HG03558 (cell line): Measurements from ENCODE around the gene TINCR.

Experiments used
- ATAC-seq: cut with Tn5 transposase; IDR thresholded peaks from one replicate; pipeline ENCODE4 v1.9.1; 2021; ENCODE audit warnings: moderate number of reproducible peaks; ENCODE audit not compliant: unreplicated experiment; ENCODE audit errors: extremely low read depth

The TINCR gene

DNA sequence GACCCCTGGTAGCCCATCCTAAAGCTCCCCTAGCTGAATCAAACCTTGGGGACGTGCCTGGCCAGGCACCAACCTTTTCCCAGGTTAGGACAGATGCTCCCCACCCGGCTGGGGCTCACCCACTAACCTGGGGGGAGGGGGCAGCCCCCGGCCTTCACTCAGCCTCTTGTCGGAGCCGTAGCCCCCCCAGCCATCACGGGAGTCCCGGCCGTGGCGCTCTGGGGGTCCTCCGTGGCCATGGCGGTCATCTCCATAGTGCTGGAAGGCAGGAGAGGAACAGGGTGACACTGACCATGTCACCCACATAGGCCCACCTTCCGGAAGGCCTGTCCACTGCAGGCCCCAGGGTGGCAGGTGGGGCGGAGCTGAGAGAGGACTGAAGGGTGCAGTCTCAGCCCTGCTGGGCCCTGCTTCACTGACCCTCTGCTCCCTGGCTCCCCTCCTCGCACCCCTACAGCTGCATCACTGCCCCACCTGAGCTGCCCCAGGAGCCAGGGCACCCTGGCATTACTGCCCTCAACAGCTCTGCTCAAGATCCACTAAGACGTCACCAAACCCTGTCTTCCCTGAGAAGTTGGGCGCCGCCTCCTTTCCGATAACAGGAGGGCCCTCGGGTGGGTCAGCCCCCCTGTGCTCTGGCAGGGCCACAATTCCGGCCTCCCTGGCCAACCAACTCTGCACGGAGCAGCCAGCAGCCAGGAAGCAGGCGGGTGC lies 22.6 kb upstream of the TINCR start:
- ATAC-seq: no peak

DNA sequence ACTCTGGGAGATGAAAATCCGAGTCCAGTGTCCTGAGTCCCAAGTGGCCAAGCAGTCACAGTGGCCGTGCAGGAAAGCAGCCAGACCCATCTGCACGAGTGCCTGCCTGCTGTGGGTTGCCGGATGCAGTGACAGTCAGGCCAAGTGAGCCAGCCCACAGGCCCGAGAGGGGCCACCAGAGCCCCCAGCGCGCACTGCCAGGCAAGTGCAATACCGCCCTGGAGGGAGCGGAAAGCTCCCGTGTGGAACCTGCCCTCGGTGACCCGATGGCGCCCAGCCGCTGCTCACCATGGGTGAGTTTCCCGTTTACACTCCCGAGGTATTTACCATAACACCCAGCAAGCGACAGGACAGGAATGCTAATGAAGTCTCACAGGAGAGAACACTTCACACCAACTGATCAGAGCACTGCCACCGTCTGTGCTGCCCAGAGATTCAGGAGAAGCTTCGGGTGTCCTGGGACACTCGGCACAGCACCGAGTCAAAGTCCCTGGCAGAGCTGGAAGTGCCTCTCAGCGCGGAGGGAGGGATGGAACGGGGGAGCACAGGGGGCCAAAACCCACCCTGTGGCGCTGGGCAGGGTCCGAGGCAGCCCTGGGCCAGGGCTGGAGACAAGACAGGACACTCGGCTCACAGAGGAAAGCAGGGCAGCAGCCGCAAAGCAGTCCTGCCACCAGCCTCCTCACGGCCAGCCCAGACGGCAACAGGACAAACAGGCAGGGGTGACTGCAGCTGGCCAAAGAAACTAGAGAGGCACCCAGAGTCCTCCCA lies 21.3 kb upstream of the TINCR start:
- ATAC-seq: no peak

DNA sequence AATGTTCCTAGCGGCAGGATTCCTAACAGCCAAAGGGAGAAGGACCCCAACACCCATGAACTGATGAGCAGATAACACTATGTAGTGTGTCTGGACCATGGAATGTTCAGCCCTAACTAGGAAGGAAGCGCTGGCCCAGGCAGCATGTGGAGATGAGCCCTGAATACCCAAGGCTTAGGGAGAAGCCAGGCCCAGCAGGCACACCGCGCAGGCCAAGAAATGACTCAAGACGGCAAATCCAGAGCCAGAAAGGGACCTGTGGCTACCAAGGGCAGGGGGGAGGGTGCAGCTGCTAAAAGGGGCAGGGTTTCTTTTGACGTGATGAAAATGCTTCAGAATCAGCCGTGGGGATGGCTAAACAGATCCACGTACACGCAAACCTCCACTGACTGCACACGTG lies 20.7 kb upstream of the TINCR start:
- no peak for ATAC-seq

DNA sequence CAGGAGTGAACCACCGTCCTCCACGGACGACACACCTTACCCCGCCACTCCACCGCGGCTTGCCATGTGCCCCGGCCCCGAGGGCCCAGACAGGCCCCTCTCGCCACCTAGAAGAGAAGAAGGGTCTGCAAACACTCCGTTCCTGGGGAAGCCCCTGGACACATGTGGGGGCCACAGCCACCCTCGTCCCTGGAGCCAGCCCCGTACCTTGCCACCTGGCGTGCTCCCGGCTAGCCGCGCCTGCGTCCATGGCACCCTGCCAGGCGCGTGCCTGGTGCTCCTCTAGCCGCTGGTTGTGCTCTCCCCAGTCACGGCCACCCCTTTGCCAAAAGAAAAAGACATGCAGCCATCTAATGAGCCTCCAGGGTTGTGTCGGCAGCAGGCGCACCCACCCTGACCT lies 19.9 kb upstream of the TINCR start:
- ATAC-seq: no peak

DNA sequence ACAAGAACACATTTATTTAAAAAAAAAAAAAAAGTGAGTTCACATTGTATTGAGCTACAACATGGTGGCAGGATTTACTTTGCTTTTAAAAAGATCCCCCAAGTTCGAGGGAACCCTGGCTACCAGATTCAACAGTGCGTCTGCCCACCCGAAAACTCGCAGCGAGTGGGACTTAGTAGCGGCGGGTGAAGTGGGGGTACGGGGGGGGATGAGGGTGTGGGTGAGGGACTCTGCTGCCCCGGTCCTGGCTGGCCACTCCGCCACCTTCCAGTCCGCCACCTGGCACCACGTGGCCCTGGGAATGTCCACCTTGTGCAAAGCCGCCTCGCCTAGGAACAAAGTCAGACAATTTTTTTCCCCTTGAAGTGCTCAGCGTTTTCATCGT lies 19.3 kb upstream of the TINCR start:
- no peak for ATAC-seq

DNA sequence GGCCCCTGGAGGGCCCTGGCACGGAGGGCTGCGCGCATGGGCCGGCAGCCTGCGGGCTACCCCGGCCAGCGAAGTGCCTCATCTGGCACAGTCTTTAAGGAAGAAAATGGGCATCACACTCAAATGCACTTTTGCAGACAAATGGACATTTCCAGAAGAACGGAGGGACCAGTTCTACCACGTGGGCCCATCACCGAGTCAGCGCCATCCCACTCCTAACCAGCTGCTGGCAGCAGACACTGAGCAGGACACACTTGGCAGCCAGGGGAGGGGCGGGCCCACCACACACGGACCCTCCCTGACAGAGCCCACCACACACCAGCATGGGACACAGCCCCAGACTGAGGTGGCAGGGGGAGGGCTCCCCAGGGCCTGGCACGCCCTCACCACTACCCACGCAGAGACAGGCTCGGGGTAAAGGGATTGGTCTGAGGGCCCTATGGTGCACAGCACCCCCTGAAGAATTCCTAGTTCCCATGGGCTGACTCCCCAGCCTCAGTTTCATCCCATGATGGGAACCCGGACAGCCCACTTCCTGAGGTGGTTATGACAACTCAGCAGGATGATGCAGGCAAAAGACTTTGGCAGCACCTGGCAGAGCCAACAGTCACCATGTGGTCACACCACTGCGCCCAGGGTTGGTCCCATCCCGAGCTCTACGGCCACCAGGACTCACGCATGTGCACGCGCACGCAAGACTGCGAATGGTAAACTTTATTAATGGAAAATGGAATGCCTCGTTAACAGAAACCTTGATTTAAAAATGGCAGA lies 18.7 kb upstream of the TINCR start:
- no peak for ATAC-seq

DNA sequence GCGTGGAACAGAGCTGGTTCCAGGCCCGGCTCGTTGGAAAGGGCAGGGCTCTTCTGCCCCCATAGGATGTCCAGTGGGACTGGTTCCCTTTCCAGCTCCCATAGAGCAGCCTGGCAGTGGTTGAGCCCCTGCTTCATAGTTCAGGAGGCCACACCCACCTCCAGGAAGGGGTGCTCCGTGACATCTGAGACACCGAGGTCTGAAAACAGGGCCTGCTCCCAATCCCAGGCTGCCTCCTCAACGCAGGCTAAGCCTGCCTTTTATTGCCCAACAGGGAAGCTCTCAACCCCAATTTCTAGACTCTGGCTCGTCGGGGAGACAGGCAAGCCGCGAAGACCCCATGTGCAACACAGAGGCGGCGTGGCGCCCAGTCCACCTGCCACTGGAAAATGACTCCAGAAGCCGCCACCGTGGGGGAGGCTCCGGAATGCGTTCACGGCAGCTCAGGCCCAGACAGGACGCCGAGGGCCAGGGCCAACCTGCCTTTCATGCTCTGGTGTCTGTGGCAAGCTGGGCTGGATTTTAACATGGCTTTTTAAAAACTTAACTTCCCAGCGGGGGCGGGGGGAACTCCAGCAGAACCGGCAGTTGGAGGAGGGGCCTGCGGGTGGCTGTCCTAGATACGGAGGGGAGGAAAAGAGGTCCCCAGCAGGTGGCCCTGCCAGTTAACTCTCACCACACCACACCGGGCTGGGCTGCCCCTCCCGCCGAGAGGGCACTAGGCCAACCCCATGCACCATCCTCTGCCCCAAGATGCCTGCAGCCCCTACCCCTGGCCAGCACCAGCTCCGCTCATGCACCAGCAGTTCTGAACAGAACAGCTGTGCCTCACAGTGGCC lies 17.9 kb upstream of the TINCR start:
- ATAC-seq: no peak

DNA sequence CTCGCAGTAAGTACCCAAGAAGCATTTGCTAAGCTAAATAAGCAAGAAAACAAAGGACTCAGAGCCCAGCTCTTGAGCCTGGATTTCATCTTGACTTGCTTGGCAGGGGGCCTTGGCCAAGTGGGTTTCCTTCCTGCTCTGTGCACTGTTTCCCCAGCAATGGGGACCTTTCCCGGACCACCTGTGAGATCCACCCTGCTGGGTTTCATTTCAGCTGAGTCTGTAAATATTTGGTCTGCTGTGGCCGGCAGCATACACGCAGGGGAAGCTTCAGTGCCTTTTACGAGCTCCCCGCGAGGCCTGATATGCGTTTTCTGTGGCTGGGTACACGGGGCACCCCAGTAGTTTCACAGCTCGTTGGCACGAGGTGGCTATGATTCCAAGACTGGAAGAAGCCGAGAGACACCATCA lies 12.4 kb upstream of the TINCR start:
- no peak for ATAC-seq

DNA sequence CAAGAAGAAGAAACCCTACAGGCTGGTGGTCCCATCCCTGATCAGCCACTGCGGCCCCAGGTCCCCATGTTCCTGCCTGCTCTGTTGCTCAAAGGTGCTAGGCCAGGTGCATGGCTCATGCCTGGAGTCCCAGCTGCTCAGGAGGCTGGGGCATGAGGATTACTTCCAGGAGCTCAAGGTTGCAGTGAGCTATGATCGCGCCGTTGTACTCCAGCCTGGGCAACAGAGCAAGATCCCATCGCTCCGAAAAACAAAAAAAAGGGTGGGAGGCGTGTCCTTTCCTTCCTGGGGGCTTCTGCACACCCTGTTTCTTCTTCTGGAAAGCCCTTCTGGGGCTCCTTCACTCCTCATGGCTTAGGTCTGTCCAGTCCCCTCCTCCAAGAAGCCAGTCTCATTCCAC lies 11.9 kb upstream of the TINCR start:
- ATAC-seq: no peak

DNA sequence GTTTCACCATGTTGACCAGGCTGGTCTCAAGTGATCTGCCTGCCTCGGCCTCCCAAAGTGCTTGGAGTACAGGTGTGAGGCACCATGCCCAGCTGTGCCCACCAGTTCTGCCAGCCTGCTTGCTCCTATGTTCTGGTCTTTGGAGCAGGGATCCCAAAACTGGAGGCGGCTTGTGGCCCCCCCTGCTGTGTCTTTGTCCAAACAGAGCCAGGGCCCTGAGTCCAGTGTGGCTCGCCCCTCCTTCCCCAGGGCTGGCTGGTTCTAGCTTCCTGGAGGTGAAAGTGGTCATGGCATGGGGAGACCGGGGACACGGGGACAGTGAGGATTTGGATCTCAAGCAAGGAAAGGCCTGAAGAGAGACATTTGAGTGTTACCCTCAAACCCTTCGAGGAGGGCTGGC lies 11.5 kb upstream of the TINCR start:
- no peak for ATAC-seq

DNA sequence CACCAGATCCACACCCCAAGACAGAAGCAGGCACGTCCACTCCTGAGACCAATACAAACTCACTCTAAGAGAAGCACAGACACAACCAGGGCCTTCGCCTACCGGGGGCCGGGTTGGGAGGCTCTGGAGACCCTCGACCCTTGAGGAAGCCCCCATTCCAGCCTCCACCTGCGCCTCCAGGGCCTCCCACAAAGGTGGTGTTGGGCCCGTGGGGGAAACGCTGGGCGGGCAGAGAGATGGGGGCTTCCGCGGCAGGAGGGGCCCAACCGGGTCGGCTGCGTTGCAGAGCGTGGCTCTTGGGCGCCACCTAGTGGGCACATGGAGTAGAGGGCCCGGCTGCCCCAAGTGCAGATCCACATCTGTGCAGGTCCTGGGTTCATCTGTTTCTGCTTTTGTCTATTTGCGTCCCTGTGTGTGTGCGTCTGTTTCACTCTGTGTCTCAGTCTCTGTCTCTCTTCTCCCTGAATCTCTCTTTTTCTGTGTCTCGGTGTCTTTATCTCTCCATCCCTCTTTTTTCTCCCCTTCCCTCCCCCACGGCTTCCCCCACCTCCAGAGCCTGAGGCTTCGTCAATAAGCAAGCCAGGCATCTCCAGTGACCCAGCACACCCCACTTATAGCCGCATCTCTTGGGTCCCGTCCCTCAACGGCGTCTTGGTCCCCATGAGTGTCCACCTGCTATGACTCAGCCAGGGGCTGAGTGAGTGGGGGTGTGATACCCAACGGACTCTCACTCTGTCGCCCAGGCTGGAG lies 10.5 kb upstream of the TINCR start:
- ATAC-seq: no peak

DNA sequence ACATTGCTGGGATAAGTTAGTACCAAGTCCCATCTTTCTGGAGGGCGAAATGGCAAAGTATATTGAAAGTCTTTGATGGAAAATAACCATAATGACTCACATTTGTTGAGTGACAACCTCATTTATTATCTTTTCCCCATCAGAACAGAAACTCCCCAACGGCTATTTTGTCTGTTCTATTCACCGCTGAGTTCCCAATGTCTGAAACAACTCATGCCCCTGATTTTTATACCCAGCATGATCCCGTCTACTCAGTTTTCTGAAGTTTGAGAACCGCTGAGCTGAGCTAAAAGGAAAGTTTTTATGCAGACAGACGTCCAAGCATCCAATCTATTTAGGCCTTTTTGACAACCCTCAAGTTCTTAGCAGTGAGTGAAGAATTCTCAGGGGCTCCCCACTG lies 7.8 kb upstream of the TINCR start:
- no peak for ATAC-seq

DNA sequence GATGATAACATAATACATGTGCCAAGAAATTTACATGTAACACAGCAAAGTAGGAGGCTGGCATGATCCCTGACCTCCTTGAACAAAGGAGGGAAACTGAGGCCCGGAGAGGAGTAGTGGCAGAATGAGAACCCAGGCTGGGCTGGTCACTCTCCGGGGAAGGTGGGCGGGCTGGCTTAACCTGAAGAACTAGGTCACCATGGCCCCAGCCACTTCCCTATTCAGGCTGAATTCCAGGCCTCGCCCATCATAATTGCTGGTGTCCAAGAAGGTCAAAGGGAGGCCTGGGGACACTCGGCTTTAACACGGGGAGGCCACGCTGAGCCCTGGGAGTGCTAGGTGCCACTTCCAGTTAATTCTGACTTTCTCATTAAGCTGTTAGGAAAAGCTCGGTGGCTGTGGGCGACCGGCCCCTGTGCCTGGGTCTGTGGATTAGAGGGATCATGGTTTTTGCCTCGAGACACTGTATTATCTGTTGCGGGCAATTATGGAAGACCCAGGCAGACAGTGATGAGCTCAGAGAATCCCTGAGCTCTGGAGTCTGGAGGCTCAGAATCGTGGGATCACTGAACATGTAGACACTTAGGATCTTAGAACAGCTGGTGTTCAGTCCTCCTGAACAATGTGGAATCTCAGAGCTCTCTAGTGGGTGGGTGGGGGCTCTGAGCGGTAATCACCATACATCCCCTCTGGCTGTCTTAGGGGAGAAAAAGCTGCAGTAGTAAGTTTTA lies 5.0 kb upstream of the TINCR start:
- no peak for ATAC-seq

DNA sequence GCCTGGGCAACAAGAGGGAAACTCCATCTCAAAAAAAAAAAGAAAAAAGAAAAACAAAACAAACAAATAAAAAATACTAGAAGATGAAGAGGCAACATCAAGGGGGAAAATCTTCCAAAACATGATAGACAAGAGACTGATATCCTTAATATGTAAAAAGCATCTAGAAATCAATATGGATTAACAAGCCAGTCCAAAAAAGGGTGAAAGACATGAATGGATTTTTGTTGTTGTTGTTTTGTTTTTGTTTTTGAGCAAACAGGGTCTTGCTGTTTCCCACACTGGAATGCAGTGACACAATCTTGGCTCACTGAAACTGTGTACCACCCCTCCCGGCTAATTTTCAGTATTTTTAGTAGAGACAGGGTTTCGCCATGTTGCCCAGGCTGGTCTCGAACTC lies 4.0 kb upstream of the TINCR start:
- no peak for ATAC-seq

DNA sequence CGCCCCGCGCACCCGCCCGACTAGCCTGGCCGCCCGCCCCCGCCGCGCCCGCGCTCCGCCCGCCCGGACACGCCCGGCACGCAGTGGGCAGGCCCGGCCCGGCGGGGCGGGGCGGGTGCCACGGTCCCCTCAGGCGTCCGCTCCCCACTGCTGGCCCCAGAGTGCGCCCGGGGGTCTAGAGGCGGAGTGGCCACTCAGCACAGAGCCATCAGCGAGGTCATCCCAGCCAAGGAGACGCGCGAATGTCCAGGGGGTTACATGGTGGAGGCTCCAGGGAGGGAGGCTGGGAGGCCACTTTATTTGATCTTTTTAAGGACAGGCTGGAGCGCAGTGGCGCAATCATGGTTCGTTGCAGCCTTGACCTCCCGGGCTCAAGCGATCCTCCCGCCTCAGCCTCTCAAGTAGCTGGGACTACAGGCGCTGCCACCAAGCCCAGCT lies 236 bp upstream of the TINCR start:
- ATAC-seq: no peak

DNA sequence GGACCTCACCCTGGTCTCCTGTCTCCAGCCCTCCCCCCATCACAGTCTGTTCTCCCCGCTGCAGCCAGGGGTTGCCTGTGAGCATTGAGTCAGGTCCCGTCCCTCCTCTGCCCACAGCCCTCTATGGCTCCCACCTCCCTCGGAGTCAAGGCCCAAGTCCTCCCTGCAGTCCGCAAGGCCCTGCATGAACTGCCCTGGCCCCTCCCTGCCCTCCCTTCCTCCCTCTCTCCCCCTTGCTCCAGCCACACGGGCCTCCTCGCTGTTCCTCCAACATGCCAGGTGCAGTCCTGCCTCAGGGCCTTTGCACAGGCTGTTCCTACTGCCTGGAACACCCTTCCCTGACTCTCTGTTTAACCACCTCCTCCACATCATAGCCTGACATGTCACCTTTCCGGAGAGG lies 2.8 kb downstream of the TINCR start:
- ATAC-seq: no peak

DNA sequence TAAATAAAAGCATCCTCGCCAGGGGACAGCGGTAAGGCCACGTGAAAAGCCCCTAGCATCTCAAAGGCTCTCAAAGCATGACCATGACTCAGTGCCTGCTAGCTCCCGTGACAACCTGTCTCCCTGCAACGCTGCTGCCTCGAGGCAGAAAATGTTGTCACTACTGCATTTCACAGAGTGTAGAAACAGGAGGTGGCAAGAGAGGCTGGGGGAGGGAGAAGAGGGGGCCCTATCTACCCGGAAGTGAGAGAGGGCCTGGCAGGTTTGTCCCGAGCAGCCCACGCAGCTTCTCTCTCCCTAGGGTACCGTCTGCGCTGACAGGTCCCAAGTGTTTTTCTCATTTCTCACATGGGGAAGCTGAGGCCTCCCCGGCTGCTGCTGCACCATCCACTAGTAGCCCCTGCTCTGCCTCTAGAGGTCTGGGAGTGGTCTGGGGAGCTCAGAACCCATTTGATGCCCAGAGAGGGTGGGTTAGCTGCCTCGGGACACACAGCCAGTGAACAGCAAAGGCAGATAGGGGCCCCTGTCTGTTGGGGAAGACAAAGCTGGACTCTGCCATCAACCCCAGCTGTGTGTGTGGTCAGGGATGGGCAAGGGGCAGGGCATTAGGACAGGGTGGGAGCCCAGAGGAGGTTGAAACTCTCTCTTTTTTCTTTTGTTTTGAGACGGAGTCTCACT lies 3.7 kb downstream of the TINCR start:
- no peak for ATAC-seq

DNA sequence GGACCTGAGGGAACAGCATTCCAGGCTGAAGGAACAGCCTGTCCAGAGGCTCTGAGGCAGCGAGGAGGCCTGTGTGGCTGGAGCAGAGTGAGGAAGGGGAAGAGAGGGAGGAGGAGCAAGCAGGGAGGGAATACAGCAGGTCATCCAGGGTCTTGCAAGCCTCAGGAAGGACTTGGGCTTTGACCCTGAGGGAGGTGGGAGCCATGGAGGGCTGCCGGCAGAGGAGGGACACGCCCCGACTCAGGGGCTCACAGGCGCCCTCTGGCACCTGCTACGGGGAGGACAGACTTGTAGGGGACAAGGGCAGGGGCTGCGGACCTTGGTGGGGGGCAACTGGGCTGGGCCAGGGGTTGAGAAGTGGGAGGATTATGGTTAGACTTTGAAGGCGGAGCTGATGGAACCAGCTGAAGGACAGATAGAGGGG lies 4.7 kb downstream of the TINCR start:
- ATAC-seq: no peak
